Fibroblast of lung (primary cell): Measurements from ENCODE around the gene PIK3C2G. TPM values are rescaled to one million over a fixed set of nuclear protein-coding genes. Genes with fewer than 3 reads are reported as not detected.

Source experiments
- DNase-seq, 2 donors: peaks; one replicate each; pipeline versions ENCODE4 v3.0.0 to v3.0.0-alpha.2; 2010; ENCODE audit warnings: low read depth in 2 of 2
- H2AFZ ChIP-seq: 2 replicates; pipeline ENCODE4 v1.5.1; 2012; ENCODE audit warnings: low read length, control low read depth, inconsistent platforms
- H3K27ac ChIP-seq: 2 replicates; pipeline ENCODE4 v1.5.1; 2011; ENCODE audit warnings: low read length, control low read depth; ENCODE audit not compliant: insufficient read depth
- H3K27me3 ChIP-seq: 2 replicates; pipeline ENCODE4 v1.5.1; 2011; ENCODE audit warnings: mild to moderate bottlenecking, low read length; ENCODE audit not compliant: control insufficient read depth, insufficient read depth
- H3K36me3 ChIP-seq: 2 replicates; pipeline ENCODE4 v1.5.1; 2011; ENCODE audit warnings: low read length; ENCODE audit not compliant: control insufficient read depth, insufficient read depth
- H3K4me1 ChIP-seq: 2 replicates; pipeline ENCODE4 v1.5.1; 2011; ENCODE audit warnings: low read length; ENCODE audit not compliant: control insufficient read depth, insufficient read depth; ENCODE audit errors: extremely low read depth
- H3K4me2 ChIP-seq: 2 replicates; pipeline ENCODE4 v1.5.1; 2011; ENCODE audit warnings: low read length, control low read depth; ENCODE audit not compliant: insufficient read depth; ENCODE audit errors: extremely low read depth
- H3K4me3 ChIP-seq, 4 experiments: fragments of 200-600 bp in 1 of 4; sonication (generic) in 1 of 4; replicated peaks in 1 of 4; 2 replicates each; pipeline ENCODE4 v1.5.1; 2011 to 2016; ENCODE audit warnings: low read length in 4 of 4, low read depth in 3 of 4, mild to moderate bottlenecking in 3 of 4, control low read depth in 2 of 4, inconsistent platforms in 1 of 4, mixed read lengths in 1 of 4; ENCODE audit not compliant: insufficient read depth in 1 of 4; ENCODE audit errors: control extremely low read depth in 1 of 4
- H3K79me2 ChIP-seq: 2 replicates; pipeline ENCODE4 v1.5.1; 2012; ENCODE audit warnings: mild to moderate bottlenecking, low read length, inconsistent platforms; ENCODE audit not compliant: control insufficient read depth, insufficient read depth
- H3K9ac ChIP-seq: 2 replicates; pipeline ENCODE4 v1.5.1; 2011; ENCODE audit warnings: mild to moderate bottlenecking, low read length, control low read depth; ENCODE audit not compliant: insufficient read depth
- H3K9me3 ChIP-seq: 2 replicates; pipeline ENCODE4 v1.5.1; 2012; ENCODE audit warnings: low read depth, low read length; ENCODE audit not compliant: control insufficient read depth, insufficient read depth
- H4K20me1 ChIP-seq: 2 replicates; pipeline ENCODE4 v1.5.1; 2011; ENCODE audit warnings: low read length; ENCODE audit not compliant: control insufficient read depth, insufficient read depth; ENCODE audit errors: extremely low read depth
- CTCF ChIP-seq, 2 donors: IDR thresholded peaks in 1 of 2; conservative IDR thresholded peaks in 1 of 2; 1 replicate in 1 of 2; 2 replicates in 1 of 2; pipeline ENCODE4 v1.5.1; 2011 to 2012; ENCODE audit warnings: low read length in 2 of 2, control low read depth in 1 of 2, inconsistent platforms in 1 of 2, low read depth in 1 of 2, mild to moderate bottlenecking in 1 of 2
- EZH2 ChIP-seq: IDR thresholded peaks from 2 replicates; pipeline ENCODE4 v1.5.1; 2012; ENCODE audit warnings: low read length, control low read depth, mild to moderate bottlenecking; ENCODE audit errors: missing control alignments
- polyA plus RNA-seq, 2 donors: library from polyadenylated mRNA; depleted of rRNA in 1 of 2; stranded (reverse) in 1 of 2; unstranded in 1 of 2; fragments of >200 nt; gene quantifications; 2 replicates each; pipeline ENCODE4 v1.2.1, GENCODE V29; 2011 to 2012; ENCODE audit warnings: missing spikeins in 1 of 2
- total RNA-seq: library from RNA; depleted of rRNA; stranded (reverse); fragments of >200 nt; gene quantifications from 2 replicates; pipeline ENCODE4 v1.2.1, GENCODE V29; 2014

The PIK3C2G gene
- total and polyA plus RNA-seq, 2 donors (not counting 1 experiment from before 2014, with no cell fraction given): not detected

- Histone ChIP-seq H2AFZ (no peak overlapping the region), H3K9me3 (no peaks in the 10 kb centered on the region), H4K20me1 (no peaks in the 10 kb centered on the region), H3K4me2 (no peak overlapping the region), H3K27me3 (no peaks in the 10 kb centered on the region), H3K36me3 (no peaks in the 10 kb centered on the region), H3K4me1 (no peaks in the 10 kb centered on the region), H3K27ac (no peak overlapping the region), H3K79me2 (no peaks in the 10 kb centered on the region), H3K9ac (no peak overlapping the region), H3K4me3 (no peak overlapping the region)
- no peak for DNase-seq
- no peak for TF ChIP-seq CTCF (conservative IDR thresholded peaks at IDR 0.05 in 1 of 2, IDR thresholded peaks at IDR 0.05 in 1 of 2; ENCODE audit: low read depth in 1 of 2, low read length in 2 of 2)
Measured at GRCh38 chr12:18586581-18586980, 325.3 kb downstream of the PIK3C2G start.

GRCh38 chr12:18589316-18589715 lies 328.0 kb downstream of the PIK3C2G start:
- H3K4me2 ChIP-seq: no peak overlapping the region
- no peaks in the 10 kb centered on the region for H3K36me3 ChIP-seq
- H3K9ac ChIP-seq: no peak overlapping the region
- H3K4me3 ChIP-seq: no peak overlapping the region
- no peaks in the 10 kb centered on the region for H3K9me3 ChIP-seq
- H3K79me2 ChIP-seq: no peaks in the 10 kb centered on the region
- H3K27me3 ChIP-seq: no peaks in the 10 kb centered on the region
- H4K20me1 ChIP-seq: no peaks in the 10 kb centered on the region
- DNase-seq: peak in 1 of 2 donors; percentile 17
- no peaks in the 10 kb centered on the region for H3K4me1 ChIP-seq
- H3K27ac ChIP-seq: no peak overlapping the region
- H2AFZ ChIP-seq: no peak overlapping the region
- no peak for TF ChIP-seq EZH2
- TF ChIP-seq CTCF (conservative IDR thresholded peaks at IDR 0.05 in 1 of 2, IDR thresholded peaks at IDR 0.05 in 1 of 2; ENCODE audit: low read depth in 1 of 2, low read length in 2 of 2): peak in 1 of 2 donors; percentile 11

GRCh38 chr12:18591473-18591872 lies 330.2 kb downstream of the PIK3C2G start:
- H3K36me3 ChIP-seq: no peaks in the 10 kb centered on the region
- no peaks in the 10 kb centered on the region for H3K4me1 ChIP-seq
- no peak overlapping the region for H3K27ac ChIP-seq
- H2AFZ ChIP-seq: no peak overlapping the region
- no peak overlapping the region for H3K9ac ChIP-seq
- no peak overlapping the region for H3K4me3 ChIP-seq
- no peak for DNase-seq
- no peaks in the 10 kb centered on the region for H4K20me1 ChIP-seq
- H3K79me2 ChIP-seq: no peaks in the 10 kb centered on the region
- no peaks in the 10 kb centered on the region for H3K9me3 ChIP-seq
- TF ChIP-seq EZH2: no peak
- no peak for TF ChIP-seq CTCF (conservative IDR thresholded peaks at IDR 0.05 in 1 of 2, IDR thresholded peaks at IDR 0.05 in 1 of 2; ENCODE audit: low read depth in 1 of 2, low read length in 2 of 2)
- H3K4me2 ChIP-seq: no peak overlapping the region
- H3K27me3 ChIP-seq: no peaks in the 10 kb centered on the region
